ENCODE results near the gene TMEM63C. TPM values are rescaled to one million over a fixed set of nuclear protein-coding genes. Genes with fewer than 3 reads are reported as not detected.

The TMEM63C gene
- total and polyA plus RNA-seq, 2 experiments from 2014 or later = 0.36 to 1.1 TPM

DNA sequence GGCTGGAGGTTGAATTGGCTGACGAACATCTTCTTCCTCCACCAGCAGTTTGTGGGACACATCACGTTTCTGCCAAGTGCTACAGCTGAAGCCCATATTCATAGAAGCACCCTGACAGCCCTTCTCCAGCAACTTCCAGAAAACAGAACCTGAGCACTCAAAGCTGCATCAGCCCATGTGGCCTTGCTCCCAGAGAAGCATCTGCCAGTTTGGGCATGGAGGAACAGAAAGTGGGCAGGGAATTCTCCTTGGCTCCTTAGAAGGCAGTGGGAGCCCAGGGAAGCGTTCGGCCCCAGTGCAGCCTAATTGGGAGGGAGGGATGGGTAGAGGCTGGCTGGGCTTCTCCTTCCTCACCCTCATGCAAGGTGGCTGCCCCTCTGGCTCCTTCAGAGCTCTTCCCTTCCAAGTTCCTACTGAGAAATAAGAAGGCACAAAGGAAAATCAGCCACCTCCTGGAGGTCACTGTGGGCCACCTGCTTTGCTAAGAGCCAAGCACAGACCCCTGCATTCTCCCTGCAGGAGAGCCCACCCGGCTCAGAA, 93.5 kb downstream of the TMEM63C start:
- TF ChIP-seq, protein P1, sequence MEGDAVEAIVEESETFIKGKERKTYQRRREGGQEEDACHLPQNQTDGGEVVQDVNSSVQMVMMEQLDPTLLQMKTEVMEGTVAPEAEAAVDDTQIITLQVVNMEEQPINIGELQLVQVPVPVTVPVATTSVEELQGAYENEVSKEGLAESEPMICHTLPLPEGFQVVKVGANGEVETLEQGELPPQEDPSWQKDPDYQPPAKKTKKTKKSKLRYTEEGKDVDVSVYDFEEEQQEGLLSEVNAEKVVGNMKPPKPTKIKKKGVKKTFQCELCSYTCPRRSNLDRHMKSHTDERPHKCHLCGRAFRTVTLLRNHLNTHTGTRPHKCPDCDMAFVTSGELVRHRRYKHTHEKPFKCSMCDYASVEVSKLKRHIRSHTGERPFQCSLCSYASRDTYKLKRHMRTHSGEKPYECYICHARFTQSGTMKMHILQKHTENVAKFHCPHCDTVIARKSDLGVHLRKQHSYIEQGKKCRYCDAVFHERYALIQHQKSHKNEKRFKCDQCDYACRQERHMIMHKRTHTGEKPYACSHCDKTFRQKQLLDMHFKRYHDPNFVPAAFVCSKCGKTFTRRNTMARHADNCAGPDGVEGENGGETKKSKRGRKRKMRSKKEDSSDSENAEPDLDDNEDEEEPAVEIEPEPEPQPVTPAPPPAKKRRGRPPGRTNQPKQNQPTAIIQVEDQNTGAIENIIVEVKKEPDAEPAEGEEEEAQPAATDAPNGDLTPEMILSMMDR (IDR thresholded peaks at IDR 0.05; ENCODE audit: low read depth, low read length) = no peak
- Histone ChIP-seq H3K4me3 (no peak overlapping the region), H3K27ac (no peak overlapping the region), H3K4me1 (ENCODE audit: low read depth) (peaks cover 5% of the 10 kb centered on the region), H3K36me3 (no peaks in the 10 kb centered on the region), H3K27me3 (peaks cover 35% of the 10 kb centered on the region), H3K9me3 (ENCODE audit: low read depth) (no peaks in the 10 kb centered on the region)
- no peak for DNase-seq (ENCODE audit: low read depth in 1 of 2, low spot score in 1 of 2)

- no peak overlapping the region for H3K4me3 ChIP-seq
- no peaks in the 10 kb centered on the region for H3K9me3 ChIP-seq (ENCODE audit: low read depth)
- H3K36me3 ChIP-seq = no peaks in the 10 kb centered on the region
- TF ChIP-seq, protein P1 (IDR thresholded peaks at IDR 0.05; ENCODE audit: low read depth, low read length) = no peak
- no peak overlapping the region for H3K27ac ChIP-seq
- H3K27me3 ChIP-seq = peaks cover 30% of the 10 kb centered on the region
- DNase-seq (ENCODE audit: low read depth in 1 of 2, low spot score in 1 of 2) = no peak
- H3K4me1 ChIP-seq (ENCODE audit: low read depth) = peaks cover 5% of the 10 kb centered on the region
Measured at GRCh38 chr14:77275601-77276017, 94.0 kb downstream of the TMEM63C start.

DNA sequence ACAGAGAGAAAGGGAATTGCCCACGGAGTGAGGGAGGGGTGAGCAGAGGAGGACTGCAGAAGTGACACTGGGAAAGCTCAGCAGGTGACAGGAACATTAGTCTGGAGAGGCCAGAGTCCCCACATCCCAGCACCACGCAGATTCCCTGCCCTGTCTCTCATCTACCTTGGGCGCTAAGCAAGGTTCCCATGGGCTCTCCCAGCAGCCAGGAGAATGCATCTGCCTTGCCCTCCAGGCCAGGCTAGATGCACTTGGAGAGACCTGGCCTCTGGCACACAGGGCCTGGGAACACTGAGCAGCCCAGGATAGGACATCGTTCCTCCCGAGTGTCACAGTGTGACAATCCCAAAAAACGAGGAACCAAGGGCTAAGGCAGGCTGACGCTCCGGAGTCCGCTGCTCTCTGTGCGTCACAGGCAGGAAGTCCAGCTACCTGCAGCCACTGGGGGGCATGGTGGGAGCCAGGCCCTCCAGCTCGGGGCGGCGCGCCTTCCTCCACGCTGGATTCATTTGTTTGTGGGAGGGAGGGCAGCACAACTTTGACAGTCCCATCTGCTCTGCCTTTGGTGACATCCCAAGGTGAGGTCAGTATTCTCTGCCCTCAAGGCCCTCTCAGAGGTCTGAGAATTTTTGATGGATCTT, 94.8 kb downstream of the TMEM63C start:
- no peaks in the 10 kb centered on the region for H3K36me3 ChIP-seq
- peaks cover 22% of the 10 kb centered on the region for H3K27me3 ChIP-seq
- DNase-seq (ENCODE audit: low read depth in 1 of 2, low spot score in 1 of 2) = no peak
- no peaks in the 10 kb centered on the region for H3K4me1 ChIP-seq (ENCODE audit: low read depth)
- no peak overlapping the region for H3K4me3 ChIP-seq
- TF ChIP-seq, protein P1 (IDR thresholded peaks at IDR 0.05; ENCODE audit: low read depth, low read length) = no peak
- H3K9me3 ChIP-seq (ENCODE audit: low read depth) = no peaks in the 10 kb centered on the region
- H3K27ac ChIP-seq = no peak overlapping the region

DNA sequence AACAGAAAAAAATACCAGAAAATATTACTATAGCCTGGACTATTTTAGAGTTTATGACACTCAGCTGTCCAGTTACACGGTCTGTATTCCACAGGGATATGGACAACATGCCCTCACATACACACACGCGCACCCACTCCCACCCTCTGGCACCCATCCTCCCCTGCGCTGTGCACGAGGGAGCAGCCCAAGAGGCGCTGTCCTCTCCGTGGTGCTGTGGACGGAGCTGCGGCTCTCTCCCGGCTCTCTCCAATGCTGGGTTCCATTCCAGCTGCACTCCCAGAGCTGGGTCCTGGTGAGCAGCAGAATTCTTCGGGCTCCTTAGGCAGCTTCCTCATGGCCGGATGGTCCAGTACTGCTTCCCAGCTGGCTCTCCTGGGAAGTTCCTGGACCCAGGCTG, 95.4 kb downstream of the TMEM63C start:
- Histone ChIP-seq H3K27ac (no peak overlapping the region), H3K36me3 (no peaks in the 10 kb centered on the region), H3K9me3 (ENCODE audit: low read depth) (no peaks in the 10 kb centered on the region)

GRCh38 chr14:77278461-77279230, 97.0 kb downstream of the TMEM63C start:
- Histone ChIP-seq H3K4me1 (ENCODE audit: low read depth) (no peaks in the 10 kb centered on the region), H3K27ac (no peak overlapping the region), H3K9me3 (ENCODE audit: low read depth) (no peaks in the 10 kb centered on the region), H3K27me3 (peaks cover under 1% of the 10 kb centered on the region), H3K36me3 (peaks cover 12% of the 10 kb centered on the region), H3K4me3 (no peak overlapping the region)
- TF ChIP-seq, protein P1 (IDR thresholded peaks at IDR 0.05; ENCODE audit: low read depth, low read length) = no peak
- no peak for DNase-seq (ENCODE audit: low read depth in 1 of 2, low spot score in 1 of 2)

More for the DNA sequence above, 95.4 kb downstream of the TMEM63C start:
- Histone ChIP-seq H3K4me1 (ENCODE audit: low read depth) (no peaks in the 10 kb centered on the region), H3K4me3 (no peak overlapping the region), H3K27me3 (peaks cover 16% of the 10 kb centered on the region)
- DNase-seq (ENCODE audit: low read depth in 1 of 2, low spot score in 1 of 2) = no peak
- TF ChIP-seq, protein P1 (IDR thresholded peaks at IDR 0.05; ENCODE audit: low read depth, low read length) = no peak
